Caco-2 (cell line): ENCODE data around the gene PLCH1. TPM values are rescaled to one million over a fixed set of nuclear protein-coding genes. Genes with fewer than 3 reads are reported as not detected.
A peak's percentile ranks its signal among the peaks of the same experiment; 100 is the strongest.

Experiments used
- BruUV-seq: library from RNA; stranded (reverse); fragments of 400-500 nt; replicated peaks from 2 replicates; lab custom pipeline; 2021; lab: Mats Ljungman, UMichigan
- CTCF ChIA-PET: fragments of 300-600 bp; sonication (Branson Sonifier 250); formaldehyde crosslinking; loops from one replicate; lab custom pipeline; 2022; ENCODE audit warnings: antibody characterized with exemption; lab: Charles Lee
- POLR2A ChIA-PET: fragments of 300-600 bp; sonication (Branson Sonifier 250); formaldehyde crosslinking; loops from one replicate; lab custom pipeline; 2022; ENCODE audit warnings: antibody characterized with exemption; lab: Charles Lee
- DNase-seq, 2 experiments: peaks; one replicate each; pipeline versions ENCODE4 v3.0.0 to v3.0.0-alpha.2; 2020 to 2022
- H3K27me3 ChIP-seq: replicated peaks from 2 replicates; pipeline ENCODE4 v1.6.0; 2011; ENCODE audit warnings: low read length; ENCODE audit not compliant: control insufficient read depth, insufficient read depth
- H3K36me3 ChIP-seq: 2 replicates; pipeline ENCODE4 v1.5.1; 2011; ENCODE audit warnings: low read length; ENCODE audit not compliant: control insufficient read depth, insufficient read depth
- H3K4me1 ChIP-seq: fragments of 250-450 bp; sonication (Bioruptor Pico); 2 replicates; pipeline ENCODE4 v1.5.1; 2020; ENCODE audit warnings: mild to moderate bottlenecking
- H3K4me3 ChIP-seq: 2 replicates; pipeline ENCODE4 v1.5.1; 2011; ENCODE audit warnings: low read depth, mild to moderate bottlenecking, control low read depth, low read length
- H3K9me3 ChIP-seq: fragments of 250-450 bp; sonication (Bioruptor Pico); 2 replicates; pipeline ENCODE4 v1.5.1; 2020; ENCODE audit warnings: mild to moderate bottlenecking, moderate library complexity
- H3K27ac Mint-ChIP-seq: one replicate; pipeline ENCODE4 v1.8.0; 2022; ENCODE audit warnings: mixed read lengths; ENCODE audit not compliant: unreplicated experiment
- H3K27me3 Mint-ChIP-seq: one replicate; pipeline ENCODE4 v1.8.0; 2022; ENCODE audit warnings: mixed read lengths; ENCODE audit not compliant: insufficient read depth, unreplicated experiment
- H3K36me3 Mint-ChIP-seq: one replicate; pipeline ENCODE4 v1.8.0; 2022; ENCODE audit warnings: mild to moderate bottlenecking, mixed read lengths; ENCODE audit not compliant: insufficient read depth, unreplicated experiment
- H3K4me1 Mint-ChIP-seq: one replicate; pipeline ENCODE4 v1.8.0; 2022; ENCODE audit warnings: low read depth, mixed read lengths; ENCODE audit not compliant: unreplicated experiment
- H3K4me3 Mint-ChIP-seq: one replicate; pipeline ENCODE4 v1.8.0; 2022; ENCODE audit warnings: mild to moderate bottlenecking, moderate library complexity, mixed read lengths; ENCODE audit not compliant: unreplicated experiment
- H3K9me3 Mint-ChIP-seq: one replicate; pipeline ENCODE4 v1.8.0; 2022; ENCODE audit warnings: mixed read lengths; ENCODE audit not compliant: unreplicated experiment
- CTCF ChIP-seq, 2 experiments: fragments of 200-600 bp in 1 of 2; IDR thresholded peaks; 1 replicate in 1 of 2; 2 replicates in 1 of 2; pipeline versions ENCODE4 v1.5.1 to v1.8.0; 2011 to 2022; ENCODE audit warnings: antibody characterized with exemption in 1 of 2, control low read depth in 1 of 2, inconsistent platforms in 1 of 2, low read depth in 1 of 2, low read length in 1 of 2, mild to moderate bottlenecking in 1 of 2, moderate library complexity in 1 of 2; ENCODE audit not compliant: insufficient read depth in 1 of 2, severe bottlenecking in 1 of 2, unreplicated experiment in 1 of 2
- intact Hi-C: fragments of 100-400 bp; cut with micrococcal nuclease; formaldehyde crosslinking; loops from one replicate; pipeline ENCODE4 v1.10.0; 2022; ENCODE audit not compliant: unreplicated experiment
- total RNA-seq: library from RNA; stranded (reverse); gene quantifications from 2 replicates; pipeline ENCODE4 v1.2.3, GENCODE V29; 2022

PLCH1 gene
- total RNA-seq, 1 experiment from 2014 or later = 3.1 TPM

- intact Hi-C loops = loop anchor here (1.0 kb wide), 2 partner anchors 24 to 30 kb away; no protein-coding TSS in a partner anchor
- CTCF ChIA-PET = interaction anchor here (0.6 to 1.7 kb wide), 8 partner anchors 8 to 155 kb away, joined by 3 to 13 read pairs (median 4); partner anchors contain the start of genes C3orf33 and SLC33A1
Observed at GRCh38 chr3:155714295-155714718, 30.6 kb downstream of the PLCH1 start.

GRCh38 chr3:155712008-155712407 lies 32.9 kb downstream of the PLCH1 start:
- H3K9me3 Mint-ChIP-seq = no peaks in the 10 kb centered on the region
- Histone ChIP-seq H3K9me3 (no peaks in the 10 kb centered on the region), H3K4me1 (peaks cover 16% of the 10 kb centered on the region; the same call in 1 of the 2 replicates), H3K4me3 (no peak overlapping the region), H3K27me3 (no peaks in the 10 kb centered on the region), H3K36me3 (no peaks in the 10 kb centered on the region)
- ChIA-PET CTCF (no interaction called here), POLR2A (no interaction called here)
- BruUV-seq = no TSS peak
- no peaks in the 10 kb centered on the region for H3K27me3 Mint-ChIP-seq
- no peak for TF ChIP-seq CTCF (IDR thresholded peaks at IDR 0.05; ENCODE audit: insufficient read depth in 1 of 2, low read depth in 1 of 2, low read length in 1 of 2, severe bottlenecking in 1 of 2, unreplicated experiment in 1 of 2)
- no peak for DNase-seq
- no peaks in the 10 kb centered on the region for H3K36me3 Mint-ChIP-seq
- H3K27ac Mint-ChIP-seq = no peak overlapping the region
- H3K4me3 Mint-ChIP-seq = no peak overlapping the region
- peaks cover 9% of the 10 kb centered on the region for H3K4me1 Mint-ChIP-seq
- intact Hi-C loops = no loop called here

More at GRCh38 chr3:155714295-155714718, 30.6 kb downstream of the PLCH1 start:
- peaks cover 12% of the 10 kb centered on the region for H3K9me3 Mint-ChIP-seq
- Histone ChIP-seq H3K4me3 (no peak overlapping the region), H3K4me1 (peaks cover 16% of the 10 kb centered on the region; the same call in 1 of the 2 replicates), H3K36me3 (no peaks in the 10 kb centered on the region; the same call in 1 of the 2 replicates), H3K9me3 (no peaks in the 10 kb centered on the region), H3K27me3 (no peaks in the 10 kb centered on the region)
- H3K27ac Mint-ChIP-seq = no peak overlapping the region
- POLR2A ChIA-PET = interaction anchor here (1.3 kb wide), 1 partner anchor 24 kb away, joined by 5 read pairs; no protein-coding TSS in a partner anchor
- H3K4me1 Mint-ChIP-seq = peaks cover 9% of the 10 kb centered on the region
- peak; percentile 81 for DNase-seq
- no peaks in the 10 kb centered on the region for H3K36me3 Mint-ChIP-seq
- BruUV-seq = no TSS peak
- H3K27me3 Mint-ChIP-seq = no peaks in the 10 kb centered on the region
- no peak overlapping the region for H3K4me3 Mint-ChIP-seq
- TF ChIP-seq CTCF (IDR thresholded peaks at IDR 0.05; ENCODE audit: insufficient read depth in 1 of 2, low read depth in 1 of 2, low read length in 1 of 2, severe bottlenecking in 1 of 2, unreplicated experiment in 1 of 2) = peak in 1 of 2 experiments; percentile 38

GRCh38 chr3:155704771-155705559 lies 39.9 kb downstream of the PLCH1 start:
- intact Hi-C loops = no loop called here

More at GRCh38 chr3:155704771-155705559, 39.9 kb downstream of the PLCH1 start:
- Histone ChIP-seq H3K27me3 (no peaks in the 10 kb centered on the region), H3K4me1 (no peaks in the 10 kb centered on the region), H3K9me3 (no peaks in the 10 kb centered on the region), H3K4me3 (no peak overlapping the region), H3K36me3 (no peaks in the 10 kb centered on the region)
- H3K4me1 Mint-ChIP-seq = no peaks in the 10 kb centered on the region
- H3K4me3 Mint-ChIP-seq = no peak overlapping the region
- ChIA-PET POLR2A (no interaction called here), CTCF (interaction anchor here (1.2 kb wide), 1 partner anchor 9 kb away, joined by 4 read pairs; no protein-coding TSS in a partner anchor)
- no peaks in the 10 kb centered on the region for H3K27me3 Mint-ChIP-seq
- TF ChIP-seq CTCF (IDR thresholded peaks at IDR 0.05; ENCODE audit: insufficient read depth in 1 of 2, low read depth in 1 of 2, low read length in 1 of 2, severe bottlenecking in 1 of 2, unreplicated experiment in 1 of 2) = no peak
- BruUV-seq = no TSS peak
- no peak overlapping the region for H3K27ac Mint-ChIP-seq
- no peaks in the 10 kb centered on the region for H3K36me3 Mint-ChIP-seq
- DNase-seq = no peak
- H3K9me3 Mint-ChIP-seq = no peaks in the 10 kb centered on the region
